GM19099 (cell line): Measurements from ENCODE around the gene C4orf36.

ENCODE experiments used
- POLR2A ChIP-seq: IDR thresholded peaks from 3 replicates; pipeline ENCODE4 v1.6.1; 2011; ENCODE audit warnings: low read depth; ENCODE audit not compliant: insufficient read length; ENCODE audit errors: extremely low read depth

Gene C4orf36

DNA sequence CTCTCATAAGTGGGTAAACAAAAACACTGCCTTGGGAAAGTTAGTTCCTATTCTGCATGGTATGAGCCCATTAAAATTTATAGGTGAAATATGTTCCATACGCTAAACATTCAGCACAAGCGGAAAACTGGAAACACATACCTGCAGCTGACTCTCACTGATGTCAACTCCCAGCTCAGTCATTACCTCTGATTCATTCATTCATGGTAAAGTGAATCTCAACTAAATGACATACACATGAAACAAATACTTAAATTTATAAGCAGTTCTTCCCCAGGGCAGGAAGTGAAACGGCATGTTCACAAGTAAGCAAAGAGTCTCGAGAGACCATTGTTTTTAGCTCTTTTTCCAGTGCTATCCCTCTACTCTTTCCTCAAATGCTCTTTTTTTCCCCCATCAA, 44.7 kb downstream of the C4orf36 start:
- TF ChIP-seq POLR2A = no peak

DNA sequence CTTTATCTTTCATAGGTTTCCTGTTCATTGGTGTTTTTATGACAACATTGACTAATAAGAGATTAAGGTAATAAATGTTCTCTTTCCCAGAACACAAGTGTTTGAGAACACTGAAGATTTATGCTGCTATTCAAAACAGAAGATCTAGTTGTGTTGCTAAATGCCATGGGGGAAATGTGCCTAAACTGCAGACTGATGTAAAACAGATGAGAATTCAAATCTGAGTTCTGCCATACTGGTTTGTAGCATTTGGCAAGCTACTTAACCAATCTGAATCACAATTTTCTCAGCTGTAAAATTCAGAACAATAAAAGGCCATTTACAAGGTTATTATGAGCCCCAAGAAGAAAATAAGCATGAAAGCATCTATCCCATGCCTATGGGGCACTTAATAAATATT, 45.3 kb downstream of the C4orf36 start:
- no peak for TF ChIP-seq POLR2A

DNA sequence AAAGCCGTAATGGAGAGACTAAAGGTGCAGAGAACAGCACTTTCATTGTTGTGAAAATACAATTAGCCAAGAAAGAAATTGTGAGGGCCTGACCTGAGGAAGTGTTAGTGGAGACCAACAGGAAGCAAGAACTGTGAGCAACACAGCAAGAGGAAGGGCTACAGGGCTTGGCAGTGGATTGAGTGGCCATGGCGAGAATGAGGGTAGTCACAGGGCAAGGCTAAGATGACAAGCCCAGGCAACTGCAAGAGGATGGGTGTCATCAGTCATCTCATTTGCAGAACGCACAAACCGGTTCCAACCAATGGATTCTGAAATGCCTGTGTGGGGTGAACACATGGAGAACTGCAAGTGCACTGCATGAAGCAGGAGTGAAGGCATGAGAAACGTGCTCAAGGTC, 46.6 kb downstream of the C4orf36 start:
- TF ChIP-seq POLR2A = no peak

DNA sequence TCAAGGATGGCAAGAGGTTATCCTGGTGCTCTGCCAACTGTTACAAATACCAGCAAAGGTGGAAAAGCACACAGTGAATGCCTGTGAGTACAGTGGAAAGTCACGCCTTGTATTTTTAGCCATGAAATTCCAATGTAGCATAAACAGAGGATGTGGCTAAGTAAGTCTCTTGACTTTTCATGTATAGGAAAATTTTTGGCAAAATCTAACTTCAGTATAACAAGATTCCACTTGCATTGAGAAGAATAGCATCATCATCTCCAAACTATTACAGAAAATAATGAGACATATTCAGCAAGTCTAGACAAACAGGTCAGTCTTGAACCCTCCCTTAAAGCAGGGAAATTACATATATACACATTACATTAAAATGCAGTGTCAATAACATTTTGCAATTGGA, 50.9 kb downstream of the C4orf36 start:
- TF ChIP-seq POLR2A = no peak

DNA sequence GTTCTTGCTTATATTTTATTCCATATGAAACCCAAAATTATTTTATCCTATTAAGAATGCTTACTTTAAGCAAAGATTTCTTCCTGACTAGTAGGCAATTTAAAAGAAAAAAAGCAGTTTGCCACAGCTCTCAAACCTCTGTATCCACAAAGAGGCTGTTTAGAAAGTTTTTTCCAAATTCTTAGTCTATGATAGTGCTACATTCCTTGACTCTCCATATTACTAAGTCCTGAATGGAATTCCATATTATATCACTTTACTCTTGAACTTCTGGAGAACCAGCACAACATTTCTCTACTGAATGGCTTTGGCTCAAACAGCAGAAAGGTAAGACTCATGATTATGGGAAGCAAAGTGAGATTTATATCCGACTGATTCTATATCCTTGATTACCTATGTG, 51.4 kb downstream of the C4orf36 start:
- no peak for TF ChIP-seq POLR2A

DNA sequence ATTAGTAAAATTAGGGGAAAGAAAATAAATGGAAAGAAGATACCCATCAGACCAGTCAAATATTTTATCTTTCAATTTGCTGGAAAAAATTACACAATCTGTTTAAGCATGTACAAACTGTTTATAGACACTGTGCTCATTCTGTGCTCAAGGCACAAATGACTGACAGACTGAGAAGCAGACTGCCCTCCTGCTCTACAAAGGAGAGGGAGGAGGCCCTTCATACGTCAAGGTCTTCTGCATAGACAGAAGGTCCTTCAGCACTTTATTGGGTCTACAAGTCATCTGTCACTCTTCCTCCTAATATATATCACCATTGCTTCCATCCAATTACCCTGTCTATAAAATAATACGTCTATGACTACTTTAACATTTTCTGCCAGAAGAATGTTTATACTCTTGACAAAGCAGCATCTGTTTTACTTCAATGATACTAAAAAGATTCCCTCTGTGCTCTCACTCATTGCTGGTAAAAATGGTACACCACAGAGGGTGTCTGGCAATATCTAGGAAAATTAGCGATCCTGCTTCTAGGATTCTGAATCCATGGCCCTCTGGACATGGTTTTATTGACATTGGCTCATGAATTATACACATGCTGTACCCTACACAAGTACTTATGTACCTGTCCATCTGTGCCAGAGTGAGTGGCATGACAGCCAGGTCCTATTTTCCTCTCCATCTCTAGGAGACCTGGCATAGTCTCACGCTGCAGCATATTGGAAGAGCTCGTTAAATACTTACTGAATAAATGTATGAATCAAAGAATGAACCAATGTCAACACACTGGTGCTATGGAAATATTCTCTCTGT, 54.3 kb downstream of the C4orf36 start:
- no peak for TF ChIP-seq POLR2A

DNA sequence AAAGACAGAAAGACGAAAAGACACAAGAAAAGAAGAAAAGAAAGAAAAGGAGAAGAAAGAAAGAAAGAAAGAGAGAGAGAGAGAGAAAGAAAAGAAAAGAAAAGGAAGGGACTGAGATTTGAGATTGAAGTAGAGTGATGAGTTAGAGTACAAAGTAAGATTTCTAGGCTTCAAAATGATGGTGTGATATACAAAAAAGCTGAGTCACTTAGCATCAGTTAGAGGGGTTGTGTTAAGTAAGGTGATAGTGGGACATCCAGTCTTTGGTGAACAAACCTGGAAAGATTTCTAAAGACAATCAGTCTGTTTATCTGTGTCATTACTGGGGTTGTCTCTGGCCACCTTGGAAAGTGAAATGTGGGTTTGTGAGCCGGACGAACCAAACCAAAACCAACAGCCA, 56.5 kb downstream of the C4orf36 start:
- no peak for TF ChIP-seq POLR2A

DNA sequence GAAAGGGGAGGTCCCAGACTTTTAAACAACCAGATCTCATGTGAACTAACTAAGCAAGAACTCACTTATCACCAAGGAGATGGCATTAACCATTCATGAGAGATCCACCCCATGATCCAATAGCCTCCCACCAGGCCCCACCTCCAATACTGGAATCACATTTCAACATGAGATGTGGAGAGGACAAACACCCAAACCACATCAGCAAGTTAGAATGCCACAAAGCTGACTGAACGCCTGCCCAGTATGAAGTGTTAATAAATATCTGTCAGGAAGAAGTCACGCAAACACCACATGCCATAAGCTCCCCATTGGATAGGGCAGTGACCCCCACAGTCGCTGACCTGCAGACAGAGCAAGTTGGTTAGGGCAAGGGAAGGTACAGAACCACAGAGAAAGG, 57.3 kb downstream of the C4orf36 start:
- no peak for TF ChIP-seq POLR2A

DNA sequence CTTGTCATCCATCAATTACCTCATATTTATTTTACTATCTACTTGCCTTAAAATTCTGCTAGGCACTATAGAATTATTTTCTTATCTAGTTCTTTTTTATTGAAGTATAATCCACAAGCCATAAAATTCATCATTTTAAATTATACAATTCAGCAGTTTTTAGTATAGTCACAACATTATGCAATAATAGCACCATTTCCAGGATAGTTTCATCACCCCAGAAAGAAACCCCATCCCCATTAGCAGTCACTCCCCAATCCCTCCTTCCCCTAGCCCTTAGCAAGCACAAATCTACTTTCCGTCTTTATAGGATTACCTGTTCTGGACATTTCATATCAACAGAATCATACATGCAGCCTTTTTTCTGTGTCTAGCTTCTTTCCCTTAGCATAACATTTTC, 58.6 kb downstream of the C4orf36 start:
- no peak for TF ChIP-seq POLR2A

DNA sequence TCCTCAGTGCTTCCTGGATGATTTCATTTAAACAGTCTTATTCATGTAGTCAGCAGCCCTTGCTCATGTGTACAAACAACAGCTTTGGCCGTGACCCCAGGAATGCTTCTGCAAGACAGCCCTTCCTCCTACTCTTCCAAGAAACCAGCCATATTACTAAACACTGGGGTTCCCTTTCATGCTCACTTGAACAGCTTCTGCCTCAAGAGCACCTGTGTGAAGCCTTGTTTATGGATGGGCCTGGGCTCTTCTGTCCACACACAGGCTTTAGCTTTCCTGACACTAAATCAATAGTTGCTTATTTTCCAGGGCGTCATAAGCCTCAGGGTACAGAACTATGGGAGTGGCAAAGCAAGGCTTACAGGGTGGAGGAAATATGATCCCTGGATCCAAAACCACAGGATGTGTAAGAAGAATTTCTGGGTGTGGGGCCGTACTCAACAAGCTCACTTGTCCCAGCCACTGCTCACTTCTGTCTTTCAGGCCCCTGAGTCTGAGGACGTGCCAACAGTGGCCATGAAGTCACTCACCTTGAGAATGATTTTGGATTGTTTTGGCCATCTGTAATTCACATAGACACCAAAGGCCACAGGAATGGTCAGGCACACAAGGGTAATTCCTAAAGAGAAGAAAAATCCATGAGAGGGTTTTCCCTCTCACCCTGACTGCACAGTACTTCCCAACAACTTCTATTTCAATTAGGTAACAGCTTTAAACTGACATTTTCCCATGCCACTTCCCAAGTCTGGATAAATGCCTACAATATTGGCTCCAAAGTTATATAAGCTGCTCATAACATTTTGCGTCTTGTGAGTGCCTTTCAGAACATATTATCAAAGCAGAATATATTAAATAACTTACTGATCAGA, 60.7 kb downstream of the C4orf36 start:
- no peak for TF ChIP-seq POLR2A
